ENCODE measurements around the gene CIRBP.

CIRBP gene

DNA sequence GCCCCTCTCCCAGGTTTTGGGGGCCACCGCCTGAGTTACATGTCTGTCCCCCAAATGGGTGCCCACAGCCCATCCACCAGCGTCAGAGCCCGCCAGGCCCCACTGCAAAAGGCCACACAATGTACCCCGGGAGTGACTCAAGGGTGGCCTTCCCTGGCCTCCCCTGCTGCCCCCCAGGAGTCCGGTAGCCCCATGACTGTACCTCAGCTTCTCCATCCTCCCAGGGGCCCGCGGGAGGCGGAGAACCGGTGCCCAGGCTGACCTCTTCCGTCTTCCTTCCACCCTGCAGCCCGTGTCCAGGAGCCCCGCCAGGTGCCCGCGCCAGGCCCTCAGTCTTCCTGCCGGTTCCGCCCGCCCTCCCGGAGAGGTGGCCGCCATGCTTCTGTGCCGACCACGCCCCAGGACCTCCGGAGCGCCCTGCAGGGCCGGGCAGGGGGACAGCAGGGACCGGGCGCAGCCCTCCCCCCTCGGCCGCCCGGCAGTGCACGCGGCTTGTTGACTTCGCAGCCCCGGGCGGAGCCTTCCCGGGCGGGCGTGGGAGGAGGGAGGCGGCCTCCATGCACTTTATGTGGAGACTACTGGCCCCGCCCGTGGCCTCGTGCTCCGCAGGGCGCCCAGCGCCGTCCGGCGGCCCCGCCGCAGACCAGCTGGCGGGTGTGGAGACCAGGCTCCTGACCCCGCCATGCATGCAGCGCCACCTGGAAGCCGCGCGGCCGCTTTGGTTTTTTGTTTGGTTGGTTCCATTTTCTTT is 41.7 kb upstream of the CIRBP start:
- TF ChIP-seq GATA2 (IDR thresholded peaks at IDR 0.05; ENCODE audit: low read depth, low read length) (no peak), GATA3 (IDR thresholded peaks at IDR 0.05; ENCODE audit: low read depth, low read length) (no peak)

DNA sequence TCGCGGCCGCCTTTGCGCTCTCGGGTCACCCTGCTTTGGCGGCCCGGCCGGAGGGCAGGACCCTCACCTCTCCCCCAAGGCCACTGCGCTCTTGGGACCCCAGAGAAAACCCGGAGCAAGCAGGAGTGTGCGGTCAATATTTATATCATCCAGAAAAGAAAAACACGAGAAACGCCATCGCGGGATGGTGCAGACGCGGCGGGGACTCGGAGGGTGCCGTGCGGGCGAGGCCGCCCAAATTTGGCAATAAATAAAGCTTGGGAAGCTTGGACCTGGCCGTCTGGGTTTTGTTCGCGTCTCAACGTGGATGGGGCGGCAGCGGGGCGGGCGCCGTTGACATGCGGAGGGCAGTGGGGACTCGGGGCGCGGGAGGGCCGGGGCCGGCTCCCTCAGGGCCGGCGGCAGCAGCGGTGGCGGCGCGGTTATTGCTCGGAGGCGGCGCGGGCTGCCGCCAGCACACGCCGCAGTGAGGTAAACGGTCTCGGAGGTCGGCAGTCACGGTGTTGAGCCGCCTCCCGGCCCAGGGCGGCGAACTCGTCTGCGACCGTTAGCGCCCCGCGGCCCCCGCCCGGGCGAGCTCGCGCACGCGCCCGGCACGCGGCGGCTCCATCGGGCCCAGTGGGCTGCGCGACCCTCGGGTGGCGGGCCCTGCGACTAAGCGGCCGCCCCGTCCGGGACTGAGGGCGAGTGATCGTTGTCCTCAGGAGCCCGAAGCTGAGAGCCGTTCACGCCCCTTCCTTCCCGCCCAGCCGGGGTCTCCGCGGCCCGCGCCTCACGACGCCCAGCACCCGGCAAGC is 40.8 kb upstream of the CIRBP start:
- TF ChIP-seq GATA2 (IDR thresholded peaks at IDR 0.05; ENCODE audit: low read depth, low read length) (no peak), GATA3 (IDR thresholded peaks at IDR 0.05; ENCODE audit: low read depth, low read length) (no peak)

DNA sequence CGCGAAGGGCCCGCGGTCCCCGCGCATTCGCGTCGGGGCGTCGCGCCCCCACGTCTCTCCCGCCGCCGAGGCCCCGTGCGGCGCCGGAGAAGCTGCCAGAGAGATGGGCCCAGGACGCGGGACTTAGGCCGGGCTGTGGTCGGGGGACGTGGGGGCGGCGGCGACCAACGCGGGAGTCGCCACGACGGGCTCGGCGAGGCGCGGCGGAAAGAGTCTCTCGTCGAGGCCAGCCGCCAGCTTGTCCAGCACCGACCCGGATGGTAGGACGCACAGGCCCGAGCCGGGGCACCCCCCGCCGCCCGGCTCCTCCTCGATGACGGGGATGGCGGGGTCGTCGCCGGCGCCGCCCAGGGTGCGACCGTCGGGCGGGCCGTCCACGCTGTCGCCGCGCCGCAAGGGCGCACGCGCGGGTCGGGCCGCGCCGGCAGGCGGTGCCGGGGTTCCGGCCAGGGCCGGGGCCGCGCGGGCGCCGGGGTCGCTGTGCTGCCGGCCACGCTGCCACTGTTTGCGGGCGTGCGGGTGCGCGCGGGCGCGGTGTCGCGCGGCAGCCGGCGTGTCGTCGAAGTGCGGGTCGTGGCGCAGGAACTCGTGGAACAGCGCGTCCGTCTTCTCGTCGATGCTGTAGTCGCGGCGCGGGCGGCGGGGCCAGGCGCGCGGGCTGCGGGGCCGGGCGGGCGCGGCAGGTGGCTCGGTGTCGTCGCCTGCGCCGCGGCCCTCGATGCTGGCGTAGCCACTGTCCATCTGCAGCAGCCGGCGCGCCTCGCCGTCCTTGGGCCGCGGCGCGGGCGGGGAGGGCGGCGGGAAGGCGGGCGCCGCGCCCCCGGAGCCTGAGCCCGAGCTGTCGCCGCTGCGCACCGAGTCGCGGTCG is 39.8 kb upstream of the CIRBP start:
- TF ChIP-seq GATA2 (IDR thresholded peaks at IDR 0.05; ENCODE audit: low read depth, low read length) (no peak), GATA3 (IDR thresholded peaks at IDR 0.05; ENCODE audit: low read depth, low read length) (no peak)

DNA sequence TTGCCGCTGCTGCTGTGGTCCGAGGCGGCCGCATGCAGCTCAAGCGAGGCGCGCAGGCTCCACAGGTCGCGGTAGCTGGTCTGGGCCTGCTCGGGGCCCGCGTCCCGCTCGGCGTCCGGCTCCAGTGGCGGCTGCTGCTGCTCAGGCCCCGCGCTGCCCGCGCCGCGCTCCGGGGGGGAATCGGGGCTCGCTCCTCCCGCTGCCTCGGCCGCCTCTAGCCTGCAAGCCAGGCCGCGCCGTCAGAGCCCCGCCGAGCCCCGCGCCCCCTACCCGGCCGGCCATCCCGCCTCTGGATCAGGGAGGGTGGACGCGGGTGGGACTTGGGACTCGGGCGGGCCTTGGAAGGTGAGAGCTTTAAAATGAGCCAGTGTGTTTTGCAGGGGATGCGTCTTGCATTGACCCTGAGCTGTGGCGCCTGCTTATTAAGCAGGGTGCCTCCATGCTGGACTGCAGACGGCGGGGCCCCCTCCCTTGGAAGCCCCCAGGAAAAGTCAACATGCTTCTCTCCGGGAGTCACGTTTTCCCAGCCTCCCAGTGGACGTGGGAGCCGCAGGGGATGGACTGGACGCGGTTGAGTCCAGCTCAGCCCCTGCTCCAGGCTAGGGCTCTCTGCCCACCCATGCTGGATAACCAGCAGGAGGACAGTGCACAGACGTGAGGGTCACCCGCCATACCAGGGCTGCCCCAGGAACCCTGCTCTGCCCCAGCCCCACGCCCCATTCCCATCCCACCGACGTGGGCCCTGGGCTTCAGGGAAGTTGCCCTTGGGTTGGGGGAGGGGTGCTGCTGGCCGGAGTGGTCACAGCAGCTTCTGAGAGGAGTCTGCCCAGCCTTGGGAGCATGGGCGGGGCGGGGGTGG is 39.0 kb upstream of the CIRBP start:
- TF ChIP-seq GATA3 (IDR thresholded peaks at IDR 0.05; ENCODE audit: low read depth, low read length) (no peak), GATA2 (IDR thresholded peaks at IDR 0.05; ENCODE audit: low read depth, low read length) (no peak)

DNA sequence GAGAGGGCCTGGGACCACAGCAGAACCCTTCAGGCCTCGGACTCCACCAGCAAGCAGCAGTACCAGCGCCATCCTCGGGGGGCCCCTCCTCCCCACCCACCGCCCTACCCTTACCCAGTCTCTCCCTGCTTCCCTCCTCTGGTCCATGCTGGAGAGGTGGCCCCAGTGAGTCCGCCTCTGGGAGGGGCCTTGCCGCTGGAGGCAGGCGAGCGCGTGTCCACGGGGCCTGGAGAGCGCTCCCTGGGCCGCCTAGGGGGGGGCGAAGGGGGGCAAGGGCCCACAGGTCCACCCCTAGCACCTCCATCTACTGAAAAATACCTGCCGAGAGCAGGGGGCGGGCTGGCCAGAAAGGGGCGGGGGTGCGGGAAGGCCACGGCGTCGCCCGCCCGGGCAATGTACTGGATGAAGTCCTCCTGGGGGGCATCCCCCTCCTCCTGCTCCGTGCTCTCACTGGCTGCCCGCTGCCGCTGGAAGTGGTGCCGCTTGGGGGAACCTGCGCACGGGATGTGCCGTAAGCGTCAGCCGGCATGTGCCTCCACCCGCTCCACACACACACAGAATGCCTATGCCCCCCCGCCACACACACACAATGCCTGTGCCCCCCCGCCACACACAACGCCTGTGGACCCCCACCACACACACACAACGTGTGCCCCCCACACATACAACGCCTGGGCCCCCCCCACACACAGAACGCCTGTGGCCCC is 38.2 kb upstream of the CIRBP start:
- no peak for TF ChIP-seq GATA2 (IDR thresholded peaks at IDR 0.05; ENCODE audit: low read depth, low read length)
- no peak for TF ChIP-seq GATA3 (IDR thresholded peaks at IDR 0.05; ENCODE audit: low read depth, low read length)

DNA sequence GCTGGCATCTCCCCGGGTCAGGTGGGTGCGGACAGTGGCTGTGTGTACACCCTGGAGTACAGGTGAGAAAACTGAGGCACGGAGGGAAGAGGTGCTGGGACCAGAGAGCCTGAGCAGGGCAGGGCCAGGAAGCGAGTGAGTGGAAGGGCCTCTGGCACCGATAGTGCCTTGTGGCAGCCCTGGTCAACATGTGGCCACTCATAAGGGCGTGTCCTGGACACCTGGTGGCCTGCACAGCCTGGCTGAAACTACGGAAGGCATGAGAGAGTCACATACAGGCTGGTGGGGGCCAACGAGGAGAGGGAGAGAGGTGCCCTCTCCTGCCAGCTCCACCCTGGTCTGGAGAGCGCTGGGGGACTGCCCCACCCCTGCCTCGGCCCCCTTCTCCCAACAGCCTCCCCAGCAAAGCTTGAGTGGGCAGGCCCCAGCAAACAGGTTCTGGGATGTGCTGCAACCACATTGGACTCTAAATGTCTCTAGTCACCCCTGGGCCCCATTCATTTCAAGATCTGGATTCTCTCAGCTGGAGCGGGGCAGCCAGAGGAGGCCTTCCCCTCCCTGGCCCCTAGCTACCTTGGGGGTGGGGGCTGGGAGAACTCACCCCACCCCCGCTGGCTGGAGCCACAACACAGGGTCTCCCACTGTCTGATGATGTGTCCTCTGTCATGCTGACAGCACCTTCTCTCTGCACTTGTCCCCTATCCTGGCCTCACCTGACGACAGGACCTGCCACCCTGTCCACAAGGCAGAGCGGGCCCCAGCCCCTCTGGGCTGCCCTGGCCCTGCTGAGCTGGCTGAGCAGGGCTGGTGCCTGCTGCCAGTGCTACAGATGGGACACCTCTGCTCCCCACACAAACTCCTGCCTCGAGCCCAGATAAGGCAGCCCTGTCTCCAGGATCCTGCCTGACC is 37.1 kb upstream of the CIRBP start:
- no peak for TF ChIP-seq GATA2 (IDR thresholded peaks at IDR 0.05; ENCODE audit: low read depth, low read length)
- no peak for TF ChIP-seq GATA3 (IDR thresholded peaks at IDR 0.05; ENCODE audit: low read depth, low read length)

DNA sequence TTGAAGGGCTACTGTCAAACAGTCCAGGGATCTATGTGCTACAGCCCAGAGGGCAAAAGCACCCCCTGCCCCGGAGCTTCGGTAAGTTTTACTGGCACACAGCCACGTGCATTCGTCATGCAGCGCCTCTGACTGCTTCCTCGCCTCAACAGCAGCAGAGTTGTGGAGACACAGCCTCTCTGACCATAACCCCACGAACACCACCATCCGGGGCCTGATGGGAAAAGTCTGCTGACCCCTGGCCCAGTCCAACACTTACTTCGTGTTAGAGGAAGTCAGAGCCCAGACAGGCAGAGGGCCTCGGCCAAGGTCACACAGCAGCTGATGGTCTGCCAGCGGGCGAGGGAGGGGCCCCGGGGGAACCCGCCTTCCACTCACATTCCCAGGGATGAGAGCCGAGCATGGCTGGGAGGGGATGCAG is 36.5 kb upstream of the CIRBP start:
- TF ChIP-seq GATA3 (IDR thresholded peaks at IDR 0.05; ENCODE audit: low read depth, low read length) (no peak), GATA2 (IDR thresholded peaks at IDR 0.05; ENCODE audit: low read depth, low read length) (no peak)

DNA sequence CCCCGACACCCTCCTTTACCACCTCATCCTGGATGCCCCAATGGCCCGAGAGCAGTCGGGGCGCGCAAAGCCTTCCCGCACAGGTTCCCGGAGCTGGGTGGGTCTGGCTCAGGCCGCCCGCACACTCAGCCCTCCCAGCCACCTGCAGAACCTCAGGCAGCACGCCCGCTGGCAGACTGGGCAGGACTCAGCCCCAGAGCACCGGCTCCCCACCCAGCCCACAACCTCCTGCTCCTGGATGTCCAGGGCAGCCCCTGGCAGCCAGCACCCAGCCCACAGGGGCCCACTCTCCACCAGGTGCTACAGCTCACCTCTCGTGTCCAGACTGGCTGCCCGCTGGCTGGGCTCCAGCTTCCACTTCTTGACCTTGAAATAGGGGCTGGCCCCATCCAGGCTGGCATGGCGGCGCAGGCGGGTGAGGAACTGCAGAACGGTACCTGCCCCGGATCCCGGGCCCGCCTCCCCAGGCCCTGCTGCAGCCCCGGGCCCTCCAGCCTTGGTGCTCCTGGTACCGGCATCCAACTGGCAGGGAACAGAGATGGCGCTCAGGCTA is 35.9 kb upstream of the CIRBP start:
- TF ChIP-seq GATA3 (IDR thresholded peaks at IDR 0.05; ENCODE audit: low read depth, low read length): no peak

DNA sequence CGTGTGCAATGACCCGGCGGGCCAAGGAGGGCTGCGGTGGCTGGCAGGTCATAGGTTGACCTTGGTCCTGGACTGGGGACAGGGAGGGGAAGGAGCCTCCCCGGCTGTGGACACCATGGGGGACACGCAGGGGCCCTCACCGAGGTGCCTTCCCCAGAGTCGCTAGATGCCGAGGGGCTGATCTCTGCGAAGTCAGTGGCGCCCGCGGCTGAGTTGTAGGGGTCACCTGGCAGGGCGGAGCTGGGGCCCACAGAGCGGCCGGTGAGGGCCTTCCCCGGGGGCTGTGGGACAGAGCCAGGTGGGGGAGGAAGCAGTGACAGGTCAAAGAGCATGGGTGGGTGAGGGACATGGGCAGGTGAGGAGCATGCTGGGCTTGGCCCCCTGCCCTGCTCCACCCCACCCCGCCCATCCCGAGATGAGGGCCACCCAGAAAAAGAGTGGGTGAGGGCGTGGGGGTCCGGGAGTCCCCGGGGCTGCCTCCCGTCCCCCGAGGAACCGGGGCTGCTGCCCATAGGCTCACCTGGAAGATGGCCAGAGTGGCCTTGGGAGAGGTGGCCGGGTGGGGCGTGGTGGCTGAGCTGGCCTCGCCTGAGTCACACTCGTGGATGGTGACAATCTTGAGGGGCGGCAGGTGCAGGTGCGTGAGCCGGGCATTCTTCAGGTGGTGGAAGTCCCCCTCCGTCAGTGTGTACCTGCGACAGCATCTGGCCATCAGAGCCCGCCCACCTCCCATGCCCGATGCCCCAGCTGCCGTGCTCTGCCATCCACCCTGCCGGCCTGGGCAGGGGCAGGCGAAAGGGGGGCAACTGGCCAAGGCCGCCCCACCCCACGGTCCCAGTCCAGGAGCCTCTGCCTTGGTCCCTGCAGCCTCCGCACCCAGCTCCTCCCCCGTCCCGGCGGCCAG is 34.8 kb upstream of the CIRBP start:
- no peak for TF ChIP-seq GATA2 (IDR thresholded peaks at IDR 0.05; ENCODE audit: low read depth, low read length)
- no peak for TF ChIP-seq GATA3 (IDR thresholded peaks at IDR 0.05; ENCODE audit: low read depth, low read length)

DNA sequence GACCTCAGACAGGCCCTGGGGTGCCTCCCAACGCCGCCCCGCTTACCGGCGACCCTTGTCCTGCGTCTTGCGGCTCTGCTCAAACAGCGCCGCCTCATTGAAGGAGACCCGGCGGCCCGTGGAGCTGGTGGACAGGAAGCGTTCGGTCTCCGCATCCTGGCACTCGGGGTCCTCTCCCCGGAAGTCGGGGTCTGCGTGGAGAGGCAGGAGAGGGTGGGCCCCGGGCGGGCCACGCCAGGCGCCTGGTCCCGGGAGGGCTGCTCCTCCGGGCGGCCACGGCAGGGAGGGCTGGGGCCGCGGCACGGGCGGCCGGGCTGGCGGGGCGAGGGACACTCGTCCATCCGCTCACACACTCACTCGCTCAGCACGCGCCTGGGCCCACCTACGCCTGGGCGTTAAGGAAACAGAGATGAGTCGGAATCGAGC is 34.2 kb upstream of the CIRBP start:
- TF ChIP-seq GATA3 (IDR thresholded peaks at IDR 0.05; ENCODE audit: low read depth, low read length): no peak
- no peak for TF ChIP-seq GATA2 (IDR thresholded peaks at IDR 0.05; ENCODE audit: low read depth, low read length)

All from SH-SY5Y (cell line).